IgD-negative memory B cell (primary cell): Measurements from ENCODE around the gene ASF1A. TPM values are rescaled to one million over a fixed set of nuclear protein-coding genes. Genes with fewer than 3 reads are reported as not detected.
"Not testable (repeated sequence)": the region's sequence is repeated elsewhere in the genome, so short reads cannot be mapped to it uniquely, and the experiment has no call there.

Experiments
- H3K27ac Mint-ChIP-seq, 3 donors: one replicate each; pipeline ENCODE4 v1.8.0; 2020 to 2022; ENCODE audit warnings: mild to moderate bottlenecking in 3 of 3, mixed read lengths in 3 of 3, moderate library complexity in 1 of 3
- H3K27me3 Mint-ChIP-seq: one replicate; pipeline ENCODE4 v1.8.0; 2021; ENCODE audit warnings: mixed read lengths
- H3K36me3 Mint-ChIP-seq: one replicate; pipeline ENCODE4 v1.8.0; 2020; ENCODE audit warnings: mild to moderate bottlenecking, mixed read lengths
- H3K4me1 Mint-ChIP-seq, 3 donors: one replicate each; pipeline ENCODE4 v1.8.0; 2020 to 2022; ENCODE audit warnings: mixed read lengths in 3 of 3, mild to moderate bottlenecking in 1 of 3
- H3K4me3 Mint-ChIP-seq, 4 donors: one replicate each; pipeline ENCODE4 v1.8.0; 2020 to 2022; ENCODE audit warnings: mild to moderate bottlenecking in 4 of 4, mixed read lengths in 4 of 4, moderate library complexity in 3 of 4
- H3K9me3 Mint-ChIP-seq, 3 donors: one replicate each; pipeline ENCODE4 v1.8.0; 2020 to 2021; ENCODE audit warnings: mixed read lengths in 3 of 3, mild to moderate bottlenecking in 1 of 3
- polyA plus RNA-seq: library from polyadenylated mRNA; unstranded; fragments of 300-500 nt; fragmentation: Illumina TruSeq; gene quantifications from one replicate; pipeline ENCODE4 v1.2.3, GENCODE V29; 2021

Gene ASF1A
- polyA plus RNA-seq: 46.2 TPM

- Mint-ChIP-seq H3K9me3 (no peaks in the 10 kb centered on the region), H3K27me3 (no peaks in the 10 kb centered on the region), H3K4me1 (peaks cover 38 to 55% (median 42%) of the 10 kb centered on the region in 3 donors), H3K4me3 (peak within 1 kb of the TSS; percentile 95 to 100 (median 100)), H3K27ac (peak within 1 kb of the TSS; percentile 91 to 99 (median 98)), H3K36me3 (no peaks in the 10 kb centered on the region)
These were observed at the start of gene ASF1A for GRCh38 chr6:118893807-118894424. TSS of gene ASF1A (plus strand) at chr6:118894152. CDS start at chr6:118894414, 262 bp downstream.

- peaks cover 7% of the 10 kb centered on the region for H3K36me3 Mint-ChIP-seq
- peak overlapping the region in 1 of 3 donors; percentile 36 for H3K27ac Mint-ChIP-seq
- peak overlapping the region in 1 of 4 donors; percentile 76 for H3K4me3 Mint-ChIP-seq
- H3K4me1 Mint-ChIP-seq: peaks cover 19 to 29% (median 21%) of the 10 kb centered on the region in 3 donors
- peaks cover 0 to 1% (median 0%) of the 10 kb centered on the region in 3 donors for H3K9me3 Mint-ChIP-seq
- H3K27me3 Mint-ChIP-seq: no peaks in the 10 kb centered on the region
These were observed 49.0 kb upstream of the ASF1A start for GRCh38 chr6:118844915-118845314.

- peaks cover 12% of the 10 kb centered on the region for H3K36me3 Mint-ChIP-seq
- H3K4me3 Mint-ChIP-seq: no peak overlapping the region
- no peak overlapping the region for H3K27ac Mint-ChIP-seq
- H3K4me1 Mint-ChIP-seq: peaks cover 2 to 7% (median 4%) of the 10 kb centered on the region in 3 donors
- H3K9me3 Mint-ChIP-seq: no peaks in the 10 kb centered on the region
- no peaks in the 10 kb centered on the region for H3K27me3 Mint-ChIP-seq
These were observed 40.5 kb upstream of the ASF1A start for GRCh38 chr6:118853408-118853807.

GRCh38 chr6:118856301-118856700 lies 37.7 kb upstream of the ASF1A start:
- H3K4me3 Mint-ChIP-seq: no peak overlapping the region
- H3K4me1 Mint-ChIP-seq: peaks cover 9 to 20% (median 16%) of the 10 kb centered on the region in 3 donors
- no peak overlapping the region for H3K27ac Mint-ChIP-seq
- H3K27me3 Mint-ChIP-seq: no peaks in the 10 kb centered on the region
- peaks cover 15% of the 10 kb centered on the region for H3K36me3 Mint-ChIP-seq
- H3K9me3 Mint-ChIP-seq: peaks cover 0 to 6% (median 6%) of the 10 kb centered on the region in 3 donors

- Mint-ChIP-seq H3K4me3 (peak overlapping the region in 1 of 4 donors; percentile 34), H3K9me3 (peaks cover 0 to 6% (median 6%) of the 10 kb centered on the region in 3 donors), H3K4me1 (peaks cover 22 to 35% (median 26%) of the 10 kb centered on the region in 3 donors), H3K36me3 (peaks cover 14% of the 10 kb centered on the region), H3K27me3 (no peaks in the 10 kb centered on the region), H3K27ac (peak overlapping the region in 1 of 3 donors; percentile 89)
These were observed 34.4 kb upstream of the ASF1A start for GRCh38 chr6:118859517-118860064.

GRCh38 chr6:118860363-118860762 lies 33.6 kb upstream of the ASF1A start:
- no peak overlapping the region for H3K27ac Mint-ChIP-seq
- no peak overlapping the region for H3K4me3 Mint-ChIP-seq

GRCh38 chr6:118860880-118861279 lies 33.1 kb upstream of the ASF1A start:
- Mint-ChIP-seq H3K9me3 (peaks cover 0 to 6% (median 6%) of the 10 kb centered on the region in 3 donors), H3K27ac (no peak overlapping the region), H3K4me3 (no peak overlapping the region), H3K36me3 (peaks cover 14% of the 10 kb centered on the region), H3K4me1 (peaks cover 26 to 43% (median 37%) of the 10 kb centered on the region in 3 donors), H3K27me3 (no peaks in the 10 kb centered on the region)

More at GRCh38 chr6:118860363-118860762, 33.6 kb upstream of the ASF1A start:
- H3K27me3 Mint-ChIP-seq: no peaks in the 10 kb centered on the region
- peaks cover 26 to 42% (median 34%) of the 10 kb centered on the region in 3 donors for H3K4me1 Mint-ChIP-seq
- peaks cover 14% of the 10 kb centered on the region for H3K36me3 Mint-ChIP-seq
- H3K9me3 Mint-ChIP-seq: peaks cover 0 to 6% (median 6%) of the 10 kb centered on the region in 3 donors

- H3K4me3 Mint-ChIP-seq: no peak overlapping the region
- H3K4me1 Mint-ChIP-seq: peaks cover 22 to 51% (median 39%) of the 10 kb centered on the region in 3 donors
- H3K27ac Mint-ChIP-seq: no peak overlapping the region
- H3K36me3 Mint-ChIP-seq: peaks cover 9% of the 10 kb centered on the region
- H3K9me3 Mint-ChIP-seq: peaks cover 4 to 16% (median 6%) of the 10 kb centered on the region in 3 donors
- no peaks in the 10 kb centered on the region for H3K27me3 Mint-ChIP-seq
These were observed 31.5 kb upstream of the ASF1A start for GRCh38 chr6:118862443-118862842.

GRCh38 chr6:118864341-118865099 lies 29.4 kb upstream of the ASF1A start:
- peak overlapping the region in 2 of 3 donors; percentile 20 to 54 for H3K27ac Mint-ChIP-seq
- H3K4me1 Mint-ChIP-seq: peaks cover 23 to 46% (median 38%) of the 10 kb centered on the region in 3 donors
- H3K36me3 Mint-ChIP-seq: peaks cover 11% of the 10 kb centered on the region

GRCh38 chr6:118865100-118865391 lies 28.9 kb upstream of the ASF1A start:
- peaks cover 21 to 46% (median 35%) of the 10 kb centered on the region in 3 donors for H3K4me1 Mint-ChIP-seq
- H3K9me3 Mint-ChIP-seq: peaks cover 4 to 18% (median 6%) of the 10 kb centered on the region in 3 donors
- H3K4me3 Mint-ChIP-seq: peak overlapping the region in 2 of 4 donors; percentile 82 to 86
- H3K27ac Mint-ChIP-seq: peak overlapping the region in 2 of 3 donors; percentile 20 to 25
- H3K27me3 Mint-ChIP-seq: no peaks in the 10 kb centered on the region
- H3K36me3 Mint-ChIP-seq: peaks cover 11% of the 10 kb centered on the region

More at GRCh38 chr6:118864341-118865099, 29.4 kb upstream of the ASF1A start:
- Mint-ChIP-seq H3K27me3 (no peaks in the 10 kb centered on the region), H3K9me3 (peaks cover 4 to 16% (median 6%) of the 10 kb centered on the region in 3 donors), H3K4me3 (peak overlapping the region in 2 of 4 donors; percentile 82 to 86)

GRCh38 chr6:118867181-118867580 lies 26.8 kb upstream of the ASF1A start:
- H3K27ac Mint-ChIP-seq: no peak overlapping the region
- no peaks in the 10 kb centered on the region for H3K27me3 Mint-ChIP-seq
- H3K9me3 Mint-ChIP-seq: peaks cover 3 to 18% (median 4%) of the 10 kb centered on the region in 3 donors
- H3K4me3 Mint-ChIP-seq: no peak overlapping the region
- peaks cover 5% of the 10 kb centered on the region for H3K36me3 Mint-ChIP-seq
- peaks cover 21 to 56% (median 39%) of the 10 kb centered on the region in 3 donors for H3K4me1 Mint-ChIP-seq

- peaks cover 21 to 59% (median 35%) of the 10 kb centered on the region in 3 donors for H3K4me1 Mint-ChIP-seq
- not testable (repeated sequence) for H3K4me3 Mint-ChIP-seq, H3K27me3 Mint-ChIP-seq, H3K27ac Mint-ChIP-seq, H3K36me3 Mint-ChIP-seq
- peaks cover 4 to 18% (median 5%) of the 10 kb centered on the region in 3 donors for H3K9me3 Mint-ChIP-seq
These were observed 25.1 kb upstream of the ASF1A start for GRCh38 chr6:118868901-118869300.

- no peak overlapping the region for H3K27ac Mint-ChIP-seq
- H3K4me1 Mint-ChIP-seq: peaks cover 18 to 58% (median 33%) of the 10 kb centered on the region in 3 donors
- peaks cover 1% of the 10 kb centered on the region for H3K36me3 Mint-ChIP-seq
- no peaks in the 10 kb centered on the region for H3K27me3 Mint-ChIP-seq
- H3K4me3 Mint-ChIP-seq: no peak overlapping the region
- H3K9me3 Mint-ChIP-seq: peaks cover 4 to 18% (median 5%) of the 10 kb centered on the region in 3 donors
These were observed 24.6 kb upstream of the ASF1A start for GRCh38 chr6:118869350-118869749.

- Mint-ChIP-seq H3K9me3 (peaks cover 4 to 18% (median 5%) of the 10 kb centered on the region in 3 donors), H3K4me3 (peak overlapping the region in 1 of 4 donors; percentile 15), H3K27ac (no peak overlapping the region), H3K27me3 (no peaks in the 10 kb centered on the region), H3K36me3 (peaks cover 1% of the 10 kb centered on the region), H3K4me1 (peaks cover 14 to 54% (median 28%) of the 10 kb centered on the region in 3 donors)
These were observed 23.9 kb upstream of the ASF1A start for GRCh38 chr6:118869894-118870589.
